Motor neuron (in vitro differentiated cells): Measurements from ENCODE around the gene SIGLEC1. TPM values are rescaled to one million over a fixed set of nuclear protein-coding genes. Genes with fewer than 3 reads are reported as not detected.
A peak's percentile ranks its signal among the peaks of the same experiment; 100 is the strongest.

Source experiments
- ATAC-seq, 8 experiments: fragments of 200-7000 bp; cut with Tn5 transposase; replicated peaks in 6 of 8; 2 replicates each; pipeline ENCODE4 v1.8.0; 2021; ENCODE audit warnings: mild to moderate bottlenecking in 8 of 8, moderate library complexity in 8 of 8
- H3K27ac ChIP-seq, 2 donors: fragments of 250-450 bp; sonication (Bioruptor Pico); 2 replicates each; pipeline ENCODE4 v1.9.0; 2021; ENCODE audit warnings: antibody characterized with exemption in 2 of 2, mild to moderate bottlenecking in 2 of 2, moderate library complexity in 1 of 2
- H3K4me1 ChIP-seq, 2 donors: fragments of 250-450 bp; sonication (Bioruptor Pico); replicated peaks in 1 of 2; 2 replicates each; pipeline ENCODE4 v1.6.1; 2021; ENCODE audit warnings: antibody characterized with exemption in 2 of 2, mild to moderate bottlenecking in 2 of 2, moderate library complexity in 1 of 2
- H3K4me3 ChIP-seq, 5 donors: fragments of 250-450 bp; sonication (Bioruptor Pico); 2 replicates each; pipeline ENCODE4 v1.9.0; 2021; ENCODE audit warnings: antibody characterized with exemption in 5 of 5, mild to moderate bottlenecking in 5 of 5, moderate library complexity in 4 of 5
- WGBS, 10 experiments: fragments of 450-650 bp; shearing (Covaris generic); methylation state at CpG; one replicate each; pipeline ENCODE4 v1.0.0; 2022; 5-methylcytosine and 5-hydroxymethylcytosine counted together
- in situ Hi-C, 9 experiments: fragments of 400-800 bp; cut with MboI; loops; one replicate each; pipeline ENCODE4 v1.15.0; 2021; ENCODE audit warnings: low sequenced_read_pairs in 9 of 9, low pct_unique_long_range_greater_than_20kb in 2 of 9; ENCODE audit not compliant: unreplicated experiment in 9 of 9
- total RNA-seq, 8 experiments: library from RNA; unstranded; fragments of 300-600 nt; gene quantifications; 2 replicates each; pipeline versions ENCODE4 v1.2.3 to v1.2.4, GENCODE V29; 2022

SIGLEC1 gene
- total RNA-seq: under 1 TPM; 0.07 to 0.66 (median 0.31) TPM

DNA sequence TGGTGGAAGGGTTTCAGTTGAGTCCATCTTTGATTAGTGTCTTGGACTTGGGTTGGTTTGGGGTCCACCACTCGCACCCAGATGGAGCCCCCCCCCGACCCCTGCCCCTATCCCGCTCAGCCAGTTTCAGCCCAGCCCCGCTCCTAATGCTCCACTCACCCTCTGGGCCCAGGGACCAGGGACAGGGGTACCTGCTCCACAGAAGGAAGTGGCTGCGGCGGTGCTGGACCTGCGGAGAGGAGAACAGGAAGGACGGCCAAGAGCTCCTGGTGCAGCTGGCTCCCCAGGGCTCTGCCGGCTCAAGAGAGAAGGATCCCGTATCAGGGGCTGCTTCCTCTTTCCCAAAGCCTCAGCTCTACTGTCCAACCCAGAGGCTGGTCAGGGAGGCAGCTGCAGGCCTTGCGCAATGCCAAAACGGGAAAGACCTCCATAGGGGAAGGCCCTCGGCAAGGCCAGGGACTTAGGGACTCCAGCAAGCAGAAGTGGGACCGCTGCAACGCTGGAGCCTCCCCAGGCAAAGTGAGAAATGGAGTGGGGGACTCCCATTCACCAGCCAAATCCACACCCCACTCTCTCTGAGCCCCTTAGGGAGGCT is at the start of gene SIGLEC1:
SIGLEC1 (minus strand) TSS at position 322 of the 595 bp plus-strand sequence. CDS start 5,472 bp downstream, outside the sequence.
- Histone ChIP-seq H3K4me3 (no peak within 1 kb of the TSS), H3K4me1 (no peaks in the 10 kb centered on the region), H3K27ac (no peak within 1 kb of the TSS)
- in situ Hi-C loops: no loop called here
- 80 to 100% (median 83%) methylated on average over 1 to 3 of the region's 15 CpGs; no CpG with 5 or more reads in 6 of the 10 experiments for WGBS, 10 experiments
- no peak for ATAC-seq

DNA sequence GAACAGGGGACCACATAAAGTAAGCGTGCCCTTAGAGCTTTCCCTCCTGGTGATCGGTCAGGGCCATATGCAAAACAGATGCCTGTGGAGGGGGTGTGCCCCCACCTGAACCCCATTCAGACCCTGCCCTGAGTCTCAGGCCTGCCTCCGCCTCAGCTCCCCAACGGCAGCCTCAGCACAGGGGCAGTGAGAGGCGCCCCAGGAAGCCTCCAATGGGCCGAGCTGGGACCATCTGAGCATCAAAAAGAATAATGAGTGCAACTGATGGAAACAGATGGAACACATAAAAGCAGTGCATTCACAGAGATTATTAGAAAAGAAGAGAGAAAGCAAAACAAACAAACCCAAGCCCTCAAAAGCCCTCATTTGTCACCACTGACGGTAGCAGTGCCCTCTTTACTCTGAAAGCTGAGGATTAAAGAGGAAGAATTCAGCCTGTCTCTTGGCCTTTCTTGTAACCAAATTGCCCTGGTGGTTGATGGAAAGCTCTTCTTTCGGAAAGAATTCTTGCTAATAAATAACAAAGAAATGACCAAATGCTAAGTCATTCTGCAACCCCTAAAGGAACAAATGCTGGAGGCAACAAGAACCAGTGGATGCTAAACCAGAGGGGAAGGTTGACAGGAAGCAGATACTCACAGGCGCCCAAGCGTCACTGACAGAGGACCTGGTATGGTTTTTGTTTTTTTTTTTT is 48.4 kb upstream of the SIGLEC1 start:
- 0 to 90% (median 20%) methylated on average over 1 to 5 of the region's 10 CpGs; no CpG with 5 or more reads in 1 of the 10 experiments for WGBS, 10 experiments
- in situ Hi-C loops: no loop called here

GRCh38 chr20:3759884-3760283 is 47.5 kb upstream of the SIGLEC1 start:
- Histone ChIP-seq H3K4me1 (peaks cover 18 to 37% of the 10 kb centered on the region in 2 donors), H3K4me3 (no peak overlapping the region), H3K27ac (no peak overlapping the region)
- WGBS, 10 experiments: 100% methylated on average over 3 of the region's 11 CpGs; no CpG with 5 or more reads in 9 of the 10 experiments
- in situ Hi-C loops: no loop called here
- ATAC-seq: peak in 2 of 8 experiments; percentile 10 to 15

More for the DNA sequence above, 48.4 kb upstream of the SIGLEC1 start:
- Histone ChIP-seq H3K4me3 (no peak overlapping the region), H3K4me1 (peaks cover 24 to 45% of the 10 kb centered on the region in 2 donors), H3K27ac (peak overlapping the region in 1 of 2 donors; percentile 44)
- peak in 5 of 8 experiments; percentile 72 to 77 (median 76) for ATAC-seq

GRCh38 chr20:3759316-3759823 is 47.0 kb upstream of the SIGLEC1 start:
- WGBS, 10 experiments: 20 to 100% (median 76%) methylated on average over 1 to 3 of the region's 11 CpGs; no CpG with 5 or more reads in 5 of the 10 experiments
- Histone ChIP-seq H3K4me1 (peaks cover 18 to 32% of the 10 kb centered on the region in 2 donors), H3K27ac (no peak overlapping the region), H3K4me3 (no peak overlapping the region)
- in situ Hi-C loops: no loop called here
- no peak for ATAC-seq

DNA sequence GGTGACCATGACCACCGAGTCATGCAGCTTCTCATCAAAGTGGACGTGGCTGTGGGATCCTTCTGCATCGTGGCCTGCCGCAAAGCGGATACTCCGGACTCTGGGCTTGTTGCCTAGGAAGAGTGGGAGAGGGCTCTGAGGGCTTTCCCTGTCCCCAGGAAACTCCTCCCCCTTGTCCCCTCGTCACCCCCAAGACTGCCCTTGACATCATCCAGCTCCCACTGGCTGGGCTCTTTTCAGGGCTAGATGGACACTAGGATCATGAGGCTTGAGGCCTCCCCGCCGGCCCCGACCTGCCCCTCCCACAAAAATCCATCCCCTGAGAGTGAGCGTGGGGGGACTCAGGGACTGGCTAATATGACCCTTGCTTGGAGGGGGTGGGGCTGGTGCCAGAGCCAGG is 46.2 kb upstream of the SIGLEC1 start:
- ATAC-seq: no peak
- in situ Hi-C loops: no loop called here
- Histone ChIP-seq H3K27ac (no peak overlapping the region), H3K4me3 (no peak overlapping the region), H3K4me1 (peaks cover 15 to 27% of the 10 kb centered on the region in 2 donors)
- WGBS, 10 experiments: 97% methylated on average over 5 of the region's 11 CpGs; no CpG with 5 or more reads in 9 of the 10 experiments

DNA sequence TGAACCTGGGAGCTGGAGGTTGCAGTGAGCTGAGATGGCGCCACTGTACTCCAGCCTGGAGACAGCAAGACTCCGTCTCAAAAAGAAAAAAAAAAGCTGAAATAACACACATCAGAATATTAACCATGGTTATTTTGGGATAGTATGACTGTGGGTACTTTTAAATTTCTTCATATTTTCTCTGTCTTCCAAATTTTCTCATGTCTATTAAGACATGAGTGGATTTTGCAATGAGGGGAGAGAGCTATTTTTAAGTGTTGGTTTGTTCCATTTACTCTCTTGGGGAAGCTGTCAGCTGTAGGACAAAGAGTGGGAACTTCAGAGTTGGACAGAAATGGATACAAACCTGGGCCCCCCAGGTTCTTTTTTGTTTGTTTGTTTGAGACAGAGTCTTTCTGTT is 44.9 kb upstream of the SIGLEC1 start:
- Histone ChIP-seq H3K4me3 (no peak overlapping the region), H3K4me1 (peaks cover 15 to 27% of the 10 kb centered on the region in 2 donors), H3K27ac (no peak overlapping the region)
- ATAC-seq: no peak
- in situ Hi-C loops: no loop called here
- 50 to 100% (median 75%) methylated on average over 1 to 2 of the region's 2 CpGs; no CpG with 5 or more reads in 5 of the 10 experiments for WGBS, 10 experiments

DNA sequence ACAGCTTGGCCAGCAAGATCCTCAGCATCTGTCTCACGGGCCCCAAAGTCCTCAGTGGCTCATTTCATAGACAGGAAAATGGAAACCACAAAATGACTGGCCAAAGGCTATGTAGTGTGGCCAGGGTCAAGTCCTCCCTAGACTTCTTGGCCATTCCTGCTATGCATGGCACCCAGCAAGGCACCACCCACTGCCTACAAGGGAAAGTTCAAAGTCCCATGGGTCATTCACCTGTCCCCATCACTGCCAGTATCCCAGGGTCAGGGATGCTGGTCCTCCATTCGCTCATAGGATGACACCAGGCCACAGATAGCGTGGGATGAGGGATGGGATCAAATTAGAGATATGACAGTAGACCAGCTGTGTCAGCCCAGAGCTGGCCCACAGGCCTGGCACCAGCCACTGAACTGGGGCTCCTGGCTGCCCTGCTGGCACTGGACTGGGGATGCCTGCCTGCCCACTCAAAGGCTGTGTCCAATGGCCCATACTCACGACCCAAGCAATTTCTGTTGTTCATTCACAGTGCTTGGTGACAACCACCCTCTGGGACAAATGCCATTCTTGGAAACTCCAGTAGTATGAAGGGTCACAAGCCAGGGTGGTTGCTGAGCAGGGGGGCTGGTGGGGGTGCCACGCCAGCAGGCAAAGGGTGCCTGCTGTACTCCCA is 43.5 kb upstream of the SIGLEC1 start:
- Histone ChIP-seq H3K4me1 (peaks cover 10 to 20% of the 10 kb centered on the region in 2 donors), H3K27ac (no peak overlapping the region), H3K4me3 (no peak overlapping the region)
- no peak for ATAC-seq
- in situ Hi-C loops: no loop called here
- 67 to 100% (median 86%) methylated on average over 1 to 3 of the region's 5 CpGs; no CpG with 5 or more reads in 4 of the 10 experiments for WGBS, 10 experiments

DNA sequence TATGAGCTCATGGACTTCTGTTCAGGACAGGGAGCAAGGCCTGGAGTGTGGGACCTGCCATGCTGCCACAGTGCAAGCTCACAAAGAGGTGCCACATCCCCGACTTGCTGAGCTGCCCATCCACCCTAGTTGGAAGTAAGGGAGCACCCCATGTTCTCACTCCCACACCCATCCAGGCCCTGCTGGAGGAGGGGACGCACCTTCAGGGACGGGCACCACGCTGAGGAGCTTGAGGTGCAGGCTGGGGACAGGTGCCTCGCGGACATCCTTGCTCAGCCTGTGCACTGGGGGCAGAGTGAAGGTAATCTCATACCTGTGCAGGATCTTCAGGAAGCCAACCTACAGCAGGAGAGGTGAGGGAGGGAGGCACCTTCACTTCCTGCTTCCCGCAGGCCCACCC is 42.9 kb upstream of the SIGLEC1 start:
- ATAC-seq: no peak
- WGBS, 10 experiments: 0 to 85% methylated on average over 1 to 4 of the region's 7 CpGs; no CpG with 5 or more reads in 8 of the 10 experiments
- no peak overlapping the region for H3K4me3 ChIP-seq
- H3K4me1 ChIP-seq: peaks cover 6 to 14% of the 10 kb centered on the region in 2 donors
- in situ Hi-C loops: no loop called here
- H3K27ac ChIP-seq: no peak overlapping the region

GRCh38 chr20:3754276-3754630 is 41.9 kb upstream of the SIGLEC1 start:
- peak in 1 of 8 experiments; percentile 1 for ATAC-seq
- in situ Hi-C loops: no loop called here
- Histone ChIP-seq H3K4me3 (no peak overlapping the region), H3K27ac (no peak overlapping the region), H3K4me1 (peaks cover 0 to 8% of the 10 kb centered on the region in 2 donors)
- WGBS, 10 experiments: 0 to 100% (median 90%) methylated on average over 1 to 2 of the region's 16 CpGs; no CpG with 5 or more reads in 7 of the 10 experiments

- H3K4me1 ChIP-seq: peaks cover 0 to 4% of the 10 kb centered on the region in 2 donors
- no peak overlapping the region for H3K4me3 ChIP-seq
- WGBS, 10 experiments: 100% methylated on average over 1 of the region's 26 CpGs; no CpG with 5 or more reads in 8 of the 10 experiments
- ATAC-seq: peak in 2 of 8 experiments; percentile 15 to 23
- in situ Hi-C loops: no loop called here
- no peak overlapping the region for H3K27ac ChIP-seq
Measured at GRCh38 chr20:3753501-3754275, 41.3 kb upstream of the SIGLEC1 start.

- in situ Hi-C loops: no loop called here
- peak; percentile 39 to 92 (median 60) for ATAC-seq
- whole genome bisulfite sequencing, 10 experiments: 20 to 83% (median 28%) methylated on average over 1 to 2 of the region's 4 CpGs; no CpG with 5 or more reads in 3 of the 10 experiments
- H3K4me3 ChIP-seq: no peak overlapping the region
- peaks cover 0 to 4% of the 10 kb centered on the region in 2 donors for H3K4me1 ChIP-seq
- no peak overlapping the region for H3K27ac ChIP-seq
Measured at GRCh38 chr20:3753098-3753497, 40.7 kb upstream of the SIGLEC1 start.

GRCh38 chr20:3752386-3752759 is 40.0 kb upstream of the SIGLEC1 start:
- 60 to 100% methylated on average over 1 of the region's 13 CpGs; no CpG with 5 or more reads in 8 of the 10 experiments for WGBS, 10 experiments
- no peak overlapping the region for H3K4me3 ChIP-seq
- peaks cover 0 to 4% of the 10 kb centered on the region in 2 donors for H3K4me1 ChIP-seq
- H3K27ac ChIP-seq: no peak overlapping the region
- ATAC-seq: no peak
- in situ Hi-C loops: no loop called here
